Raji (cell line): Measurements from ENCODE around the gene CAMKMT.

Experiments
- POLR2A ChIP-seq: IDR thresholded peaks from 2 replicates; pipeline ENCODE4 v1.6.1; 2011; ENCODE audit warnings: low read depth, low read length, control low read depth; ENCODE audit not compliant: insufficient read depth

The CAMKMT gene

GRCh38 chr2:44515416-44515815, 153.7 kb downstream of the CAMKMT start:
- TF ChIP-seq POLR2A = no peak

- no peak for TF ChIP-seq POLR2A
Measured at GRCh38 chr2:44519026-44519425, 157.3 kb downstream of the CAMKMT start.

- TF ChIP-seq POLR2A = no peak
Measured at GRCh38 chr2:44522846-44523245, 161.1 kb downstream of the CAMKMT start.

GRCh38 chr2:44524347-44524926, 162.7 kb downstream of the CAMKMT start:
- no peak for TF ChIP-seq POLR2A

GRCh38 chr2:44526352-44526751, 164.6 kb downstream of the CAMKMT start:
- TF ChIP-seq POLR2A = no peak

GRCh38 chr2:44528595-44528994, 166.8 kb downstream of the CAMKMT start:
- TF ChIP-seq POLR2A = no peak

GRCh38 chr2:44529448-44529847, 167.7 kb downstream of the CAMKMT start:
- no peak for TF ChIP-seq POLR2A

GRCh38 chr2:44531289-44531688, 169.5 kb downstream of the CAMKMT start:
- no peak for TF ChIP-seq POLR2A

- no peak for TF ChIP-seq POLR2A
Measured at GRCh38 chr2:44532031-44532430, 170.3 kb downstream of the CAMKMT start.

GRCh38 chr2:44533508-44533907, 171.8 kb downstream of the CAMKMT start:
- TF ChIP-seq POLR2A = no peak

- TF ChIP-seq POLR2A = no peak
Measured at GRCh38 chr2:44535376-44535775, 173.6 kb downstream of the CAMKMT start.

- no peak for TF ChIP-seq POLR2A
Measured at GRCh38 chr2:44537264-44537663, 175.5 kb downstream of the CAMKMT start.

- no peak for TF ChIP-seq POLR2A
Measured at GRCh38 chr2:44542520-44542919, 180.8 kb downstream of the CAMKMT start.

- no peak for TF ChIP-seq POLR2A
Measured at GRCh38 chr2:44543773-44544725, 182.3 kb downstream of the CAMKMT start.

- no peak for TF ChIP-seq POLR2A
Measured at GRCh38 chr2:44545005-44545404, 183.3 kb downstream of the CAMKMT start.

- TF ChIP-seq POLR2A = no peak
Measured at GRCh38 chr2:44546459-44547127, 184.8 kb downstream of the CAMKMT start.
